ENCODE results near the gene ATAD2B.

DNA sequence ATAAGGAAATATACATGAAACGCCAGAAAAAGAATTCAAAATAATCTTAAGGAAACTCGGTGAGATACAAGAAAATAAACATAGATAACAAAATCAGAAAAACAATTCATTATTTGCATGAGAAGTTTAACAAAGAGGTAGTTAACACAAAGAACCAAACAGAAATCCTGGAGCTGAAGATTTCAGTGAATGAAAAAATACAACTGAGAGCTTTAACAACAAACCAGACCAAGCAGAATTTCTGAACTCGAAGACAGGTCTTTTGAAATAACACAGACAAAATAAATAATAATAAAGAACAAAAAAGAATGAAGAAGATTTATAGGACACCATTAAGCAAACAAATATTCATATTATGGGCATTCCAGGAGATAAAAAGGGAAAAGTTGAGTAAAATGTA lies 204.7 kb downstream of the ATAD2B start:
- TF ChIP-seq POLR2A (IDR thresholded peaks at IDR 0.05), result no peak
- TF ChIP-seq CTCF (IDR thresholded peaks at IDR 0.05), result no peak

All from sigmoid colon (tissue), 3 donors.